G401.6 (cell line): ENCODE results near the gene FBXL7.
"Not testable (repeated sequence)": the region's sequence is repeated elsewhere in the genome, so short reads cannot be mapped to it uniquely, and the experiment has no call there.

ENCODE experiments used
- FAIRE-seq: peaks from 2 replicates; lab custom pipeline; 2012; peaks lifted over from hg19 to GRCh38; lab: Jason Lieb, UNC

Gene FBXL7

DNA sequence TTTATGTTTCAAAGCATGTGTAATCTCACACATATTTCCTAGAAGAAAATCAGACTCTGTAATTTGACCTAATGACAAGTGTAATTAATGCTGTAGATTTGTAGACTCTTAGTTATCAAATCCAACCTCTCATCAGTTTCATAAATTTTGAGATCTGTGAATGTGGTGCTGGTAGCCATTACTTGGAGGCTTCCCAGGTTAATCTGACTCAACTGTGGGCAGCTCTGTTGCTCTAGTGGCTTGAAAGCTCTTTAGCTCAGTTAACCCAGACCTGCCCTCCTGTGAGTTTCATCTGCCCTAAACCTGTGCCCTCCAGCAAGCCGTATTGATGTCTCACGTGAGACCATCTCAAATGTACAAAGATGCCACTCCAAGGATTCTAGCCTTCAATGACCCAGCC is 323.4 kb downstream of the FBXL7 start:
- FAIRE-seq: no peak

DNA sequence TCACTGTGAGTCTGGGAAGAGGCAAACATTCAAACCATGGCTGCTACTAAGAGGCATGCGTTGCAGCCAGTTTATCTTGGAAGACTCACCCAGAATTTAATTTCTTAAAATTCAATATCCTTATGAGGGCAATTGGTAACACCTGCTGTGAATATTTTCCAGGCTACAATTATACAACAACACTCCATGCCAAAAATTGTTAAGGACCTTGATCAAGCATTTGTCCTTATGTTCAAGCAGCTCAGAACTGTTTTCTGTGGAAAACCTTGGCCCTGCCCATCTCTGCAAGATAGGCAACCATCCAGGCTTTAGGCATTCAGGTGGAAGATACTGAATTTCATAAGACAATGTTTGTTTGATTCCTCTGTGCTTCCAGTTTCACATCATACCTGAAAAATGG is 327.8 kb downstream of the FBXL7 start:
- FAIRE-seq: no peak

DNA sequence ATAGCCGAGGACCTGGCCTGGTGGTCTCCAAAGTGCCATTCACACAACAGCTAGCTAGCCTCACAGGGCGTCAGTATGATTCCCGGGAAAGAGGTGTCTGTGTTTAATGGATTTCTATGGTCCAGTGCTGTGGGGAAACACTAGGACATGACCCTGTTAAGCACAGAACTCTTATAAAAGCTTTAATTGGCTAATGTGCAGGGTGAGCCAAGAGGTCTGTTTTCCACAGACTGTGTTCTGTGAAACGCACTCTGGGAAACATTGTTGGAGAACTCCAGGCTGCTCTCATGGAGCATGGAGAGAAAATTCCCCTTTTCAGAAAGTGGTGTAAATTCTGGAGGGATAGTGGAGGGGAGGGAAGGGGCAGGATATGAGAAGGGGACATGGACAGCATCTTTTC is 331.4 kb downstream of the FBXL7 start:
- FAIRE-seq: no peak

GRCh38 chr5:15833365-15833764 is 333.4 kb downstream of the FBXL7 start:
- FAIRE-seq: no peak

- FAIRE-seq: no peak
Observed at GRCh38 chr5:15834596-15835245, 334.7 kb downstream of the FBXL7 start.

DNA sequence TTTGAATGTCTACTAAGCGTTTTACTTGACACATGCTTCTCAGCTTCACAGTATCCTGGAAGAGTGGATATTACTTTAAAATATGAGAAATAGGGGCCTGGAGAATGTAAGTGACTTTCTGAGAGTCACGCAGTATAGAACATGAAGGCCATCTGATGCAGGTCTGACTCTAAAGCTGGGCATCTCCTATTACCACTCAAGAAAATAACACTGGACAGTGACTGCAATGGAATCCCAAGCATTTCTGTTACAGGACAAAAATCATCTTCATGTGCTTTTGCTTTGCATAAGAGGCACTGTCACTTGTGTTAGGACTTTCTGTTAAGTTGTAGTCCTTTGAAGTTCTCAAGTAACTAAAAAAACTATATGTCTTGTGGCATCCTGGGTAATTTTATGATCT is 335.5 kb downstream of the FBXL7 start:
- no peak for FAIRE-seq

DNA sequence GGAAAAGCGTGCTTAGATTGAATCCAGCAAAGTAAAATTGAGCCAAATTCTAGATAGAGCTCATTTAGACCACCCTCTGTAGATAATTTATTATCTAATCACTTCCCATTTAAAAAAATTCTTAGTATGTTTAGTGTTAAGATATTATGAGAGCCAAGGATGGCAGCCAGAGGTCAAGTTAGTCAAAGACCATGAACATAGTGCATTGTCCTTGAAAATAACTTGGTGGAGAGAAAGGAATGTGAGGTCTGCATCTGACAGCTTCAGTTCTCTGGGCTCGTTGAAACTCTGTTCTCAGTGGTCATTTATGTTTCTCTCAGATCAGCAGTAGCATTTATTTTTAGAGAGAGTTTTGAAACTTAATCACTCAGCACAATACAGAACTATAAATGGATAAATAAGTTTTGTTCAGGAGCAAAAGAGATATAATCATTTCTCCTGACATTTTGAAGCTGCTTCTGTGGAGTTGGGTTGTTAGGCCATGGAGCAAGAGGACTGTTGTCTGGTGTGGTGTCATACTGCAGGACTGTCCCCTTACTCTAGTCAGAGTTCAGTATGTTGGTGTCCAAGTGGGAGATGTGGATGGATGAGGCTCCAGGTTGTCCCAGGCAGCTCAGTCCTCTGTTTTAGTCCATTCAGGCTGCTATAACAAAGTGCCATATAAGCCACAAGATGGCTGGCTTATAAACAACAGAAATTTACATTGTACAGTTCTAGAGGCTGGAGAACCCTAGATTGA is 337.7 kb downstream of the FBXL7 start:
- FAIRE-seq: no peak

DNA sequence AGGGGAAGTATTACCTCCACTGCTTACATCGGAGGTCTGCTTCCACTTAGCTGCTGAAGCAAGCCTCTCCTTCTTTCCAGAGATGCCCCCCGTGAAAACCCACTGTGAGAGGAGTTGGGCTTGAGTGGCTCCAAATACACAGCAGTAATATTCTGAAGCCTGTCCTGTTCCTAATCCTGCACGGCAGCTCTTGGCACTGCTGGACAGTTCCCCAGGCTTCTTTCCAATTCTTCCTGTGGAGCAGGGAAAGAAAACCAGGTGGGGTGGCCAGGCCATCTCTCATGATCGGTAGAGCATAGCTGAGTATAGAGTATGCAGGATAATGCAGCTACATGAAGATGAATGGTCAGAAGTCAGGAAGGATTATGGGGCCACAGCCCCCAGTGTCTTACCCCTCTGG is 344.3 kb downstream of the FBXL7 start:
- FAIRE-seq: no peak

- no peak for FAIRE-seq
Observed at GRCh38 chr5:15844871-15845270, 344.9 kb downstream of the FBXL7 start.

GRCh38 chr5:15850536-15850935 is 350.6 kb downstream of the FBXL7 start:
- no peak for FAIRE-seq

DNA sequence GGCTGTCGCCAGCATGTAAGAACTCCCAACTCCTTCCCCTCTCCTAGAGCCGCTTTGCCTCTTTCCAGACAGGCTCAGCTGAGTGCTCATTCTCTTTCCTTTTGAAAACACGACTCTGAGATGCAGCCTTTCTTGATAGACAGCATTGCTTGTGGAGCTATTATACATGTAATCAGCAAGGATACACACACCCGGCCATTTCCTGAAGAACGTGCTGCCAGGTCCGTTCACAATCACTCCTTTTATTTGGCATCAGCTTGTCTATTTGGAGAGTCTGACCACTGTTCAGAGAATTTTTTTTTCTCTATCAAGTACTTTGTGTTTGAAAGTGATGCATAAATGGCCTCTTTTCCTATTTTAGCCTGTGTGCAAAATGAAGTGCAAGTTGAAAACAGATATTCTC is 351.0 kb downstream of the FBXL7 start:
- no peak for FAIRE-seq

DNA sequence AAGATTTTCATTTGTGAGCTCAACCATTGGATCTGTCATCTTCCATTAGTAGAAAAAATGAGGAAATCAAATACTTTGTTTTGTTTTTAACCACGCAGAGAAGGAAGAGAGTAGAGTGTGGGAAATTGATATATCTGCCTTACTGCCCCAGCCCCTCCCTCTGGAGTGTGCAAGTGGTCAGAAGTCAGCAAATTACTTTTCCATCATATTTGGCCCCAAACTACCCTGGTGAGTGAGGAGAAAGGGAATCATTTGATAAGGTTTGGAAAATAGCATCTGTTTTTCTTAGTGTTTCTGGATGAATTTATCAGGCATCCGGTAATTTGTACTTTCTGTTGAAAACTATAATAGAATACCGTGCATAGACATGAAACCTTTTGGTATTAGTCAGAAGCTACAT is 352.2 kb downstream of the FBXL7 start:
- FAIRE-seq: no peak

DNA sequence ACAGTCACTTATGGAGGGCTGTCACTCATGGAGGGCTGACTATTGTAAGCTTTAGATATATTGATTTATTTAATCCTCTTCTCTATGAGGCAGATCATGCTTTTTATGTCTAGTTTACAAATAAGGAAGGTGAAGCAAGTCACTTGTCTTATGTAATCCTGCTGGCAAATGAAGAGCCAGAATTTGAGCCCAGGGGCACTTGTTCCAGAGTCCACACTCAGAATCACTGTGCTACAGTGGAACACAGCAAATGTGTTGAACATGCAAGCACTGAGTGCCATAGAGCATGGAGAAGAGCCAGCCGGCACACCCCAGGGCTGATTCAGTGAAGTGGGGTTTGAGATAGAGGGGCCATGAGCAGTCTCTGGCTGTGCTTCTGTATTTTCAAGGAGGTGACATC is 353.0 kb downstream of the FBXL7 start:
- no peak for FAIRE-seq

- FAIRE-seq: no peak
Observed at GRCh38 chr5:15858326-15858725, 358.3 kb downstream of the FBXL7 start.

GRCh38 chr5:15864536-15865215 is 364.7 kb downstream of the FBXL7 start:
- FAIRE-seq: no peak

- not testable (repeated sequence) for FAIRE-seq
Observed at GRCh38 chr5:15872259-15872658, 372.3 kb downstream of the FBXL7 start.

DNA sequence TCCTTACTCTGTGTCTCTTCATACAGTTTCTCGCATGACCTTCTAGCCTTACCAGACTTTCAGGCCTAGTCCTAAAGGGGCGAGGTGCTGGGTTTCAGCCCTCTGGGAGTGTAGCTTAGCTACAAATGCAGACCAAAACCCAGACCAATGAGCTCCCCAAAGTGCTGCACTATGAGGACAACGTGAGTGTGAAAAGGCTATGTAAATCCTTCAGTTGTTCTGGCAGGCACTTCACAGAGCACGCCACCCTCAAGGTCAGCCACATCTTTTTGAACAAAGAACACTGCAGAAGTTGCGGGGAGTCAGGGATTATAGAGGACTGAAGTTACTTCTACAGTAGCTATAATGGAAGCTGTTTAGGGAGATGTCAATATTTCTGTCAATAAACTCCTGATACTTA is 377.9 kb downstream of the FBXL7 start:
- FAIRE-seq: no peak

GRCh38 chr5:15880201-15880600 is 380.2 kb downstream of the FBXL7 start:
- no peak for FAIRE-seq

- FAIRE-seq: no peak
Observed at GRCh38 chr5:15885156-15885555, 385.2 kb downstream of the FBXL7 start.

- no peak for FAIRE-seq
Observed at GRCh38 chr5:15886156-15886555, 386.2 kb downstream of the FBXL7 start.

GRCh38 chr5:15887093-15887492 is 387.1 kb downstream of the FBXL7 start:
- no peak for FAIRE-seq

GRCh38 chr5:15889001-15889400 is 389.0 kb downstream of the FBXL7 start:
- no peak for FAIRE-seq

- no peak for FAIRE-seq
Observed at GRCh38 chr5:15893866-15894265, 393.9 kb downstream of the FBXL7 start.

- no peak for FAIRE-seq
Observed at GRCh38 chr5:15897656-15898055, 397.7 kb downstream of the FBXL7 start.
